AG10803 (cell line): Measurements from ENCODE around the gene CDK5RAP2.

Experiments used
- DNase-seq: peaks from one replicate; pipeline ENCODE4 v3.0.0; 2010; ENCODE audit warnings: low read depth
- H3K4me3 ChIP-seq: 2 replicates; pipeline ENCODE4 v1.5.1; 2011; ENCODE audit warnings: mild to moderate bottlenecking, low read length, control low read depth
- CTCF ChIP-seq: conservative IDR thresholded peaks from 2 replicates; pipeline ENCODE4 v1.5.1; 2011; ENCODE audit warnings: mild to moderate bottlenecking, low read length, control low read depth, inconsistent platforms

CDK5RAP2 gene

GRCh38 chr9:120405860-120406259 is 174.1 kb downstream of the CDK5RAP2 start:
- DNase-seq = no peak
- H3K4me3 ChIP-seq = no peak overlapping the region
- TF ChIP-seq CTCF = no peak

GRCh38 chr9:120405134-120405533 is 174.8 kb downstream of the CDK5RAP2 start:
- no peak for TF ChIP-seq CTCF
- DNase-seq = no peak
- H3K4me3 ChIP-seq = no peak overlapping the region

GRCh38 chr9:120403543-120403856 is 176.5 kb downstream of the CDK5RAP2 start:
- TF ChIP-seq CTCF = no peak
- no peak overlapping the region for H3K4me3 ChIP-seq
- no peak for DNase-seq

- peak; percentile 90 for DNase-seq
- TF ChIP-seq CTCF = no peak
- no peak overlapping the region for H3K4me3 ChIP-seq
Measured at GRCh38 chr9:120402741-120403542, 177.0 kb downstream of the CDK5RAP2 start.

- no peak overlapping the region for H3K4me3 ChIP-seq
- no peak for DNase-seq
- TF ChIP-seq CTCF = no peak
Measured at GRCh38 chr9:120399940-120400339, 180.0 kb downstream of the CDK5RAP2 start.

DNA sequence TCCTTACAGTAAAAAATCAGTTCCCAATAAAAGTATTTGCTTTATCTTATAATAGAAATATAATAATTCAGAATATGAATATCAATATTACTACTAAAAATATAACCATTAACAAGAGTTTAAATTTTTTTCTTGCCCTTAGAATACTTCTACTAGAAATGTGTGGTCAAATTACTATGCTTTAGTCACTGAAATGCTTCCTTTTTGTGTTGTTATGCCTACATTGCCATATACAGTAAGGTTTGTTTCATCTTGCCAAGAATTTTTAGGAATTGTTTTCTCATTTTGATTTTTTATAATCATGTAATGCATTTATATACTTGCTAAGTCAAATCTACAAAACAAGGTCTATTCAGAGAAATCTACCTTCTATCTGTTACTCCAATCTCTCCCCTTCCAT is 181.7 kb downstream of the CDK5RAP2 start:
- peak; percentile 18 for DNase-seq
- H3K4me3 ChIP-seq = no peak overlapping the region
- TF ChIP-seq CTCF = no peak

DNA sequence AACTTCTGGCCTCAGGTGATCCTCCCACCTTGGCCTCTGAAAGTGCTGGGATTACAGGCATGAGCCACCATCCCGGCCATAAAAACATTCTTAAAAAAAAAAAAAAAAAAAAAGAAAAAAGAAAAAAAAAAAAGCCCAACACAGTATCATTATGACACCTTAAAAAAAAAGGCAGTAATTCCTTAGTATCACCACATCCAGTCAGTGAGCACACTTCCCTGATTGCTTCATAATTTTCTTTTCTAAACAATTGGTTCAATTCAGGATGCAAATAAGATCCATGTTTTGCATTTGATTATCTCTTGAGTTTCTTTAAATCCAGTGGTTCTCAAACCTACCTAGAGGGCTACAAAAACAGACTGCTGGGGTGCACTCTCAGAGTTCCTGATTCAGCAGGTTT is 182.5 kb downstream of the CDK5RAP2 start:
- no peak for TF ChIP-seq CTCF
- DNase-seq = peak; percentile 36
- no peak overlapping the region for H3K4me3 ChIP-seq
